HG03097 (cell line): ENCODE data around the gene MAPK12.

Experiments used
- ATAC-seq: cut with Tn5 transposase; IDR thresholded peaks from one replicate; pipeline ENCODE4 v1.9.1; 2021; ENCODE audit not compliant: unreplicated experiment, low FRiP score

MAPK12 gene

DNA sequence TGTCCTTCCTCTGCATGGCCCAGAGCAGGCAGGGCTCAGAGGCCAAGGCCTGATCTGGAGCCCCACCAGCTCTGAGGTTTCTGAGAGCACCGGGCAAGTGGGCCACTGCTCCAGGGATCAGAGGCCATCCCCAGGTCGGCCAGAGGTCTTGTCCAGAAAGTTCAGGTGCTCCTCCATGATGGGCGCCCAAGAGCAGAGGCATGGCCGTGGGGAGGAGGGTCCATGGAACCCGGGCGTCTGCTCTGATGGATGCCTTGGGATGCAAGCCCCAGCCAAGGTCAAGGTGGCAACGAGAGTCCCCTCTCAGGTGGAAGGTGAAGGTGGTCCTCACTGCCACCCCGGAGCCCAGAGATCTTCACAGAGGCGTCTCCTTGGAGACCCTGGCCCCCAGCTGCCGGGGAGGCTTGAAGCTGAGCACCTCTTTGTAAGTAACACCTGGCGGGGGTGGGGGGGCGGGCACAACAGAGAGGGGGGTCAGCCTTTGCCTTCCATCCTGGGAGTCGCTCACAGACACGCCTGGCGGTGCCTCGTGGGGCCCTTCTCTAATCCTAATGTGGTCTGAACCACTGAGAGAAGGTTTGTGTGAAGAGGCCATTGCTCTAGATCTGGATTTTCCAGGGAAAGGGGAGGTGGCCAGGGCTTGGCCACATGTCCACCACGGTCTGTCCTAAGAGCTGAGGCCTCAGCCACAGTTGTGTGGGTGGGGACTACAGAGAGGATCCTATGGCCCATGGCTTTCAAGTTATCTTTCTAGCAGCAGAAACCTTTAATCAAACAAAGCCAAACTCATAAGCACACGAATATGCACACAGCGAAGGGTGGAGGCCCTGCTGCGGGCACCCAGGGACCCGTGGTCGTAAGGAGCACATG, 8.2 kb downstream of the MAPK12 start:
- no peak for ATAC-seq

DNA sequence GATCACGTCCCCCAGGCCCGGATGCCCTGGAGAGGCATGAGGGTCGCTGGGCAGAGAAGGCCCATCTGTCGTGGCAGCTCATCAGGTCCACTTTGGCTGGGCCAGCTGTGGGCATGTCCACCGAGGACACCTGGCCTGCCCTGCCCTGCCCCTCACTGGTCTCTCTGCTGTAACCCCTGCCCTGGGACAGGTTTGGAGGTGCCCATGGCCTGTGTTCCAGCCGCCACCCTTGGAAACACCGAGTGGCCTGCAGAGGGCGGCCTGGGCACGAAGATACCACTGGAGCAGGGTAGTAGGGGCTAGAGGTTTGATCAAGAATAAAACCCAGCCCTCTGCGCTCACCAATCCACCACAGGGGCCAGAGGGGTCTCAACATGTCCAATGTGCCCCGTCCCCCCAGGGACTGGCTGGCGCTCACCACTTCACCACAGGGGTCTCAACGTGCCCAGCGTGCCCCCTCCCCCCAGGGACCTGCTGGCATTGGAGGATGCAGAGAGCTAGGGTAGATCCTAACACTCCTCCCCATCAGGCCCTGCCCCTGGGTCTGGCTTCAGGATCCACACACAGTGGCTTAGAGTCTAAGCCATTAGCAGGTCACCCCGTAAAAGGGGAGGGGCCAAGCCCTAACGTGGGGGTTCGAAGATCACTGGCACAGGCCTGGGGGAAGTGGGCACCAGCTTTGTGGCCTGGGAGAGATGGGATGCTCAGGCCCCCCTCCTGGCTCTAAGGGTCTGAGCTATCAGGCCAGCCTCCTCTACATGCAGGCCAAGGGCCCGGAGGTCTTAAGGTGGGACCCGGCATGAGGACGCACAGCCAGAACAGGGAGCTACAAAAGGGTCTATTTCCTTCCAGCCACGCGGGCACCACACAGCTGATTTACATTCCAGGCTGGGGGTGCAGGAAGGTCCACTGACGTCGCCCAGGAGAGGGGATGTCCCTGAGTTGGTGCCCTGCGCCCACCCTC, 9.1 kb downstream of the MAPK12 start:
- no peak for ATAC-seq

DNA sequence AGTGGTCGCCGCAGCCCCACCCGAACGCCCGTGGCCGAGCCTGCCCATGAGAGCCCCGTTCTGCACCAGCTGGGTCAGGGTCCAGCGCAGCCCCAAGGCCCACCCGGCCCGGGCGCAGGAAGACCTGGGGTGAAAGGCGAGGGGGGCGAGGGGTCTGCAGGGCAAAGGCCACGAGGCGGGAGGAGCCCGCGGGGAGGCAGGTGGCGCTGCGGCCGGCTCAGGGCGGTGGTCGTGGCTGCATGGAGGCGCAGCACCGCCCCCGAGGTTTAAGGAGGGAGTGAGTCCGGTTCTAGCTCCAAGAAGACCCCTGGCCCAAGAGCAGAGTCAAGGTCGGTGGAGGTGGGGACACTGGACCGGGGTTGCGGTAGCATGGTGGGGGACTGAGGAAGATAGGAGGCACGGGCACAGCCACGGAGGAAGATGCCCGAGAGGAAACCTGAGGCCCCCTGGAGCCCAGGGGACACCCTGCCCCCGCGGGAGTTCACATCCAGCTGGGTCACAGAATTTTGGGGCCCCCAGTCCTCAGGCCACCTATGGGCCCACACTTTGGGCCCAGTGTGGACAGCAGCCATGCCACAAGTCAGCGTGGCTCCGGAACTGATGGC, 9.9 kb downstream of the MAPK12 start:
- ATAC-seq = no peak

- ATAC-seq = peak; percentile 36
Observed at GRCh38 chr22:50250555-50251476, 10.7 kb downstream of the MAPK12 start, which contains the start of gene HDAC10. Gene HDAC10 (minus strand): TSS chr22:50251265. CDS start chr22:50251032, 233 bp downstream.

DNA sequence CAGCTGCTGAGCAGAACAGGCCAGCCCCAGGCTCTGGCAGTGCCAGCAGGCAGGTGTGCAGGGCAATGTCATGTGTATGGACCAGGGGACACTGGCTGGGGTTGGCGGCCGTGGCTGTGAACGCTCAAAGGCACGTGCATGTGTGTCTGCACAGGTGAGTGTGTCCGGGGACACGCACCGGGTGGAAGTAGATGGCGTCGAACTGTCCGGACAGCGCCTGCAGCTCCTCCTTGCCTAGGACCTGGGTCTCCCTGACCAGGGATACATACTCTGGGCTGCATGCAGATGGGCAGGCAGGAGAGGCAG, 11.3 kb downstream of the MAPK12 start:
- ATAC-seq = no peak

- ATAC-seq = no peak
Observed at GRCh38 chr22:50249341-50250248, 11.9 kb downstream of the MAPK12 start.

- no peak for ATAC-seq
Observed at GRCh38 chr22:50248196-50249081, 13.0 kb downstream of the MAPK12 start.

- ATAC-seq = no peak
Observed at GRCh38 chr22:50247748-50248147, 13.7 kb downstream of the MAPK12 start.

DNA sequence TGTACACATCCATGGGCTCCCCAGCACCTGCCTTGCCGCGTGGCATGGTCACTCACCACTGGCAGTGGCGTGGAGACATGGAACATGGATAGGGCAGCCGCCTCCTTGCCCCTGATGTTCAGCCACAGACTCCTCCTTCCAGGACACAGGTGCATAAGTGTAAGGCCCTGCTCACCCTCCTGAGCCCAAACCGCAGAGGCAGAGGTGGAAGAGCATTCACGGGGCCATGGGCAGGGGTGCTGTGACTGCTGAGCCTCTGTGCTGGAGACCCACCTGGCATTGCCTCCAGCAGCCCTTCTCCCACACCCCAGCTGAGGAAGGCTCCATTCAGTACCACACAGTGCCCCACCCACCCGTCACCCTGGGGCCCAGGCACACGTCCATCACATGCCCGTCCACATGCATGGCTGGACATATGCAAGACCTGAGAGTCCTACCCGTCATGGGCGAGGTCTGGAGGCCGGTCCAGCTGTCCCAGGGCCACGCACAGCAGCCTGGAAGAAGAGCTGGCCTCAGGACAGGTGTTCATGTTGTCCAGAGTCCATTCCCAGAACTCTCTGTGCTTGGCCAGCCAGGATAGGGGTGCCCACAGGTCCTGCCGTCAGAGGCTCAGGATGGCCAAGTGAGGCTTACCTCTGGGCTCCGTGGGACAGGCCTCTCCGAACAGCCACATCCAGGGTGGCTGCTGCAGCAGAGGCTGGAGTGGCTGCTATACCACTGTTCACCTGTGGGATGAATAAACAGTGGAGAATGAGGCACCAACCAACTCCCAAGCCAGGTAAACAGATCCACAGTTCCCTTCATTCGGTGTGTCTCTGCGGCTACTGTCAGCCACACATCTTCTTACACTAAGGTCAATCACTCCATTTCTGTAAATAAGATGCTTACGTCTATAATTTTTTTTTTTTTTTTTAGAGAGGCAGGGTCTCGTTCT, 15.0 kb downstream of the MAPK12 start:
- ATAC-seq = no peak

GRCh38 chr22:50245214-50246072, 16.0 kb downstream of the MAPK12 start:
- no peak for ATAC-seq

- peak; percentile 54 for ATAC-seq
Observed at GRCh38 chr22:50244420-50245213, 16.9 kb downstream of the MAPK12 start, which contains the start of gene TUBGCP6. Gene TUBGCP6 (minus strand): TSS chr22:50245023. CDS start chr22:50244459, 564 bp downstream.

DNA sequence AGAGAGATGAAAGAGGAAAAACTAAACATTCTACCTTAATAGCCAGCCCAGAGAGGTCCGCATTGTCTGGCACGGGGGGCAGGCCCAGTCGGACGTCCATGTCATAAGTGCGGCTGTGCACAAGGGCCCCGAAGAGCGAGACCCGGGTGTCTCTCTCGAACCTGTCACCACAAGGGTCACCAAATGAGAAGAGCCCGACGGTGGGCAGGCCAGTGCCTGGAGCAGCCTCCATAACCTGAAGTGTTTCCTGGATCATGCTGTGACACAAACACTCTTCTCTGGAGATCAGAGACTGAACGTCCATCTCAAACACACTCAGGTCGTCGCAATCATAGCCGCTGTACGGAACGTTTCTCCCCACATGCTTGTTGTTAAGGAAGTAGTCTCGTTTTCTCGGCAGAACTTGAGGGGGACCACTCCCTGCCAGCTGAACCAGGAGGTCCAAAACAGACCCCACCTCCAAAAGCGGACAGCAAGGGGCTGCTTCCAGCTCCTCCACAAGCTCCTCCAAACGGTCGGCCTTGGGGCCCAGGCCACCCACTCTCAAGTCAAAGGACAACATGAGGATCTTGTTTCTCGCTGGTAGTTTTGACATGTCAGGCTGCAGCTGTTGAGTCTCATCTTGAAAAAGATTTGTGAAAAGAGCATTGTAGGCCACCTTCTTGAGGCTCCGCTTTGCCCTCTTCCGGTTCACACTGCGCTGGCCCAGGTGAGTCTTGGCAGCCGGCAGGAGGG, 17.6 kb downstream of the MAPK12 start:
- ATAC-seq = peak; percentile 4

GRCh38 chr22:50242406-50242949, 19.0 kb downstream of the MAPK12 start:
- no peak for ATAC-seq

GRCh38 chr22:50238755-50239154, 22.7 kb downstream of the MAPK12 start:
- no peak for ATAC-seq
